Glomerular endothelial cell (primary cell): Measurements from ENCODE around the gene SCN9A. TPM values are rescaled to one million over a fixed set of nuclear protein-coding genes. Genes with fewer than 3 reads are reported as not detected.
"Not testable (repeated sequence)": the region's sequence is repeated elsewhere in the genome, so short reads cannot be mapped to it uniquely, and the experiment has no call there.

ENCODE experiments used
- DNase-seq: peaks from one replicate; pipeline ENCODE4 v3.0.0-alpha.2; 2011; ENCODE audit warnings: low read depth, low spot score; ENCODE audit errors: extremely low read depth
- total RNA-seq: library from RNA; depleted of rRNA; stranded (reverse); fragments of >200 nt; gene quantifications from 2 replicates; pipeline ENCODE4 v1.2.3, GENCODE V29; 2015

The SCN9A gene
- total RNA-seq, 1 donor from 2014 or later = 10.0 TPM

GRCh38 chr2:166256896-166257295 is 118.8 kb downstream of the SCN9A start:
- no peak for DNase-seq

- DNase-seq = no peak
These were observed 126.4 kb downstream of the SCN9A start for GRCh38 chr2:166249318-166249717.

- DNase-seq = no peak
These were observed 128.8 kb downstream of the SCN9A start for GRCh38 chr2:166246901-166247300.

GRCh38 chr2:166242309-166242708 is 133.4 kb downstream of the SCN9A start:
- no peak for DNase-seq

- no peak for DNase-seq
These were observed 135.1 kb downstream of the SCN9A start for GRCh38 chr2:166240387-166241313.

- peak; percentile 95 for DNase-seq
These were observed 136.2 kb downstream of the SCN9A start for GRCh38 chr2:166239548-166239947.

- no peak for DNase-seq
These were observed 137.6 kb downstream of the SCN9A start for GRCh38 chr2:166238176-166238575.

GRCh38 chr2:166234112-166234846 is 141.5 kb downstream of the SCN9A start:
- DNase-seq = peak; percentile 77

GRCh38 chr2:166233244-166233643 is 142.5 kb downstream of the SCN9A start:
- no peak for DNase-seq

GRCh38 chr2:166230724-166231070 is 145.0 kb downstream of the SCN9A start:
- no peak for DNase-seq

- no peak for DNase-seq
These were observed 145.6 kb downstream of the SCN9A start for GRCh38 chr2:166230024-166230723.

- no peak for DNase-seq
These were observed 146.1 kb downstream of the SCN9A start for GRCh38 chr2:166229678-166230023.

GRCh38 chr2:166224197-166224596 is 151.5 kb downstream of the SCN9A start:
- DNase-seq = no peak

GRCh38 chr2:166223298-166223697 is 152.4 kb downstream of the SCN9A start:
- DNase-seq = no peak

GRCh38 chr2:166211079-166211478 is 164.7 kb downstream of the SCN9A start:
- DNase-seq = no peak

- not testable (repeated sequence) for DNase-seq
These were observed 165.8 kb downstream of the SCN9A start for GRCh38 chr2:166209944-166210343.

GRCh38 chr2:166209367-166209766 is 166.4 kb downstream of the SCN9A start:
- not testable (repeated sequence) for DNase-seq

GRCh38 chr2:166206153-166206552 is 169.6 kb downstream of the SCN9A start:
- not testable (repeated sequence) for DNase-seq

GRCh38 chr2:166202778-166203177 is 173.0 kb downstream of the SCN9A start:
- DNase-seq = no peak

- no peak for DNase-seq
These were observed 178.3 kb downstream of the SCN9A start for GRCh38 chr2:166197446-166197845.

GRCh38 chr2:166193407-166193806 is 182.3 kb downstream of the SCN9A start:
- DNase-seq = no peak
